Lung microvascular endothelial cell (primary cell): ENCODE measurements around the gene LDAH. TPM values are rescaled to one million over a fixed set of nuclear protein-coding genes. Genes with fewer than 3 reads are reported as not detected.
A peak's percentile ranks its signal among the peaks of the same experiment; 100 is the strongest.
"Not testable (repeated sequence)": the region's sequence is repeated elsewhere in the genome, so short reads cannot be mapped to it uniquely, and the experiment has no call there.

ENCODE experiments used
- DNase-seq, 2 donors: peaks; one replicate each; pipeline versions ENCODE4 v3.0.0 to v3.0.0-alpha.2; 2010; ENCODE audit warnings: low read depth in 2 of 2
- total RNA-seq: library from RNA; depleted of rRNA; stranded (reverse); fragments of >200 nt; gene quantifications from 2 replicates; pipeline ENCODE4 v1.2.1, GENCODE V29; 2014

The LDAH gene
- total RNA-seq, 1 donor from 2014 or later = 12.9 TPM

- DNase-seq = peak; percentile 56 to 59
Observed at GRCh38 chr2:20723543-20723942, 99.4 kb downstream of the LDAH start.

GRCh38 chr2:20722592-20723240 lies 100.2 kb downstream of the LDAH start:
- peak in 1 of 2 donors; percentile 25 for DNase-seq

- no peak for DNase-seq
Observed at GRCh38 chr2:20717641-20718040, 105.3 kb downstream of the LDAH start.

- not testable (repeated sequence) for DNase-seq
Observed at GRCh38 chr2:20716164-20716563, 106.7 kb downstream of the LDAH start.

GRCh38 chr2:20714412-20714811 lies 108.5 kb downstream of the LDAH start:
- DNase-seq = not testable (repeated sequence)

GRCh38 chr2:20713585-20713984 lies 109.3 kb downstream of the LDAH start:
- not testable (repeated sequence) for DNase-seq

- DNase-seq = not testable (repeated sequence)
Observed at GRCh38 chr2:20711641-20712040, 111.3 kb downstream of the LDAH start.

- no peak for DNase-seq
Observed at GRCh38 chr2:20707601-20708000, 115.3 kb downstream of the LDAH start.

GRCh38 chr2:20706786-20707185 lies 116.1 kb downstream of the LDAH start:
- DNase-seq = no peak

- no peak for DNase-seq
Observed at GRCh38 chr2:20706217-20706616, 116.7 kb downstream of the LDAH start.

GRCh38 chr2:20704886-20705285 lies 118.0 kb downstream of the LDAH start:
- no peak for DNase-seq

GRCh38 chr2:20702563-20702962 lies 120.3 kb downstream of the LDAH start:
- peak in 1 of 2 donors; percentile 17 for DNase-seq

- peak; percentile 46 to 57 for DNase-seq
Observed at GRCh38 chr2:20698916-20699613, 123.8 kb downstream of the LDAH start.

GRCh38 chr2:20697322-20697934 lies 125.5 kb downstream of the LDAH start:
- no peak for DNase-seq

GRCh38 chr2:20696366-20696765 lies 126.5 kb downstream of the LDAH start:
- DNase-seq = no peak

- no peak for DNase-seq
Observed at GRCh38 chr2:20693317-20693716, 129.6 kb downstream of the LDAH start.

- no peak for DNase-seq
Observed at GRCh38 chr2:20692081-20692480, 130.8 kb downstream of the LDAH start.

GRCh38 chr2:20691076-20691734 lies 131.7 kb downstream of the LDAH start:
- no peak for DNase-seq

- DNase-seq = no peak
Observed at GRCh38 chr2:20689428-20690264, 133.3 kb downstream of the LDAH start.

- DNase-seq = no peak
Observed at GRCh38 chr2:20687260-20687832, 135.6 kb downstream of the LDAH start.

- no peak for DNase-seq
Observed at GRCh38 chr2:20684581-20685063, 138.3 kb downstream of the LDAH start.
